ENCODE results near the gene F2R.
"Not testable (repeated sequence)": the region's sequence is repeated elsewhere in the genome, so short reads cannot be mapped to it uniquely, and the experiment has no call there.

The F2R gene

GRCh38 chr5:76715736-76716455 is at the start of gene F2R:
Gene F2R, plus strand, starts transcription at chr5:76716126. Its CDS starts 182 bp downstream, at chr5:76716308.
- DNase-seq: peak; percentile 56

DNA sequence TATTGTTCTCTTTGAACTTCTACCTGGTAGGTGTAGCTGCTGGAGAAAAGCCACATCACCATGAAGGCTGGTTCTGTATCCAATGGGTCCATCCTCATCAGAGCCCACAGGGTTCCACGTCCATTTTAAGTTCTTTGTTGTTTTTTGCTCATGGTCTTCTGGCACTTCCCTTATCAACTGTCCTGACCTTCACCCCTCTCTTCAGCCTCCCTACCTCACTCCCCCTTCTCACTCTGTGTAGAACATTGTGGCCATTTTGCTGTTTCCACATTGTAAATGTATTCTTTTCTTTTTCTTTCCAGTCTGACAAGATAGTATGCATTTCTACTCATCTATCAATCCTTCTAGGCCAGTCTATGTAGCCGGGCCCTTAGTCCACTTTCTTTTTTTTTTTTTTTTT is 48.4 kb upstream of the F2R start:
- DNase-seq: no peak

- no peak for DNase-seq
These were observed 46.7 kb upstream of the F2R start for GRCh38 chr5:76669245-76669644.

- DNase-seq: no peak
These were observed 45.4 kb upstream of the F2R start for GRCh38 chr5:76670508-76670907.

DNA sequence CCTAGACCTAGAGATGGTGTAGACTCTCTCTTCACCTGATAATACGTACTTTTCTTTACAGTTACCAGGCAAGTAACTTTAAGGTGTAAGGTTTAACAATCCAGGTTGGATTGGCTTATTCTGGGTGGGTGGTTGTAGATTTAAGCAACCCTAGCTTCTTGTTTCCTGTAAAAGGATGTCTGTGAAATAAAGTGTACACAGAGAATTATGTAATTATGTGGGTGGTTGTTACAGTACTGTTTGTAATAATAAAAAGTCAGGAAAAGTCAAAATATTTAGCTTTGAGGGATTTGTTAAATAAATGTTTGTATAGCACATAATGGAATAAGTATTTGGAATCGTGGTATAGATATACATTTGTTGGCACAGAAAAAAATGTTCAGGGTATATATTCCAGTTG is 43.7 kb upstream of the F2R start:
- no peak for DNase-seq

DNA sequence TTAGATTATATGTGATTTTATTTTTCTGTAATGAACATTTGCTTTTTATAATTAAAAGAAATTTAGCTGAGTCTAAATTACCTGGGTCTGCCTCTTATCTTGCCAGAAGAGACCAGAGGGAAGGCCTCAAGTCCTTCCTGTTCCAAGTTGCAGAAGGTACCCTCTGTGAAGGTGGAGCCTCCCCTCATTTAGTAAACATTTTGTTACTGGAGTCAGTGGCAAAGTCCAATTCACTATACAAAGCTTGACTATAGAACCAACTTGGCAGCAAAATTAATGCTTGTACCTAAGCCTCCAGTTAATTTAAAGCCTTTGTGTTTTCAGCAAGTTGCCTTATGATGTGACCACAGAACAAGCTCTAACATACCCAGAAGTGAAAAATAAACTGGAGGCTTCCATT is 42.8 kb upstream of the F2R start:
- no peak for DNase-seq

GRCh38 chr5:76674330-76675066 is 41.4 kb upstream of the F2R start:
- no peak for DNase-seq

DNA sequence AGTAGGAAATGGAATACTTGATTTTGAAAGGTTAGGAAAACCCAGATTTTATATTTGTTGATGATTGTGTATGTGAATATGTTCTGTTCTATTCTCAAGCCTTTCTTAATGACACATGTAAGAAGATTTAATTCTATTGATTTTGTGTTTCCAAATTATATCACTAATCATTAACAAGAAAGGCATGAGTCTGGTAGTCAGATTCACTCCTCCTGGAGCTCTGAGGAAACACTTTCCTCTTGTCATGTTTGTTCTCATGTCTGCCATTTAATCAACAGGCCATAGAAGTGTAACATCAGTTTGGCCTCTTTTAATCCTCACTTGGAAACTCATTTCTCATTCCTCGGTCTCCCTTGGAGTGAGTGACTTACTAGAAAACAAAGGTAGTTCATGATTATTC is 40.6 kb upstream of the F2R start:
- no peak for DNase-seq

DNA sequence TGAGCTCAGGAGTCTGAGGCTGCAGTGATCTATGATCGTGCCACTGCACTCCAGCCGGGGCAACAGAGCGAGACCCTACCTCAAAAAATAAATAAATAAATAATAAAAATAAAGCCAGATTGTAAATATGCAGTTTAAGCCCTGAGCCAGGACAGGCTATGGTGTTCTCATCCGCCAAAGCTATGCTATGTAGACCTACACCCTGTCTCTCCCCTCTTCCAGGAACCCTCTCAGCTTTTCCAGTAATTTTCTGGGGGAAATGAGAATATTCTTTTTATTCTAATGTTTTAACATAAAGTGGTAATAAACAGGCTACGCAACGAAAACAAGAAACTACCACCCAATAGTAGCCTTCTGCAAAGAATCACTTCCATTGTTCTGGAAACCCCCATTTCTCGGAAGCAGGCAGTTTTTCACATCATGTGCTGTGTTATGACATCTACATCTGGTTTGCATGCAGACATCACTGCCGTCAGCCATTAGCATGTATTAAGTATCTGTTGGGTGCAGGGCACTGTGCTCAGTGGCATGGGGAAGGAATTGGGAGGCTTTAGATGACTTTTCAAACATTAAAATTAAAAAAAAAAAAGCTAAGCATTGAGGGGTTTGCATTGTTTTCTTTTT is 38.0 kb upstream of the F2R start:
- DNase-seq: no peak

GRCh38 chr5:76679231-76679630 is 36.7 kb upstream of the F2R start:
- DNase-seq: no peak

DNA sequence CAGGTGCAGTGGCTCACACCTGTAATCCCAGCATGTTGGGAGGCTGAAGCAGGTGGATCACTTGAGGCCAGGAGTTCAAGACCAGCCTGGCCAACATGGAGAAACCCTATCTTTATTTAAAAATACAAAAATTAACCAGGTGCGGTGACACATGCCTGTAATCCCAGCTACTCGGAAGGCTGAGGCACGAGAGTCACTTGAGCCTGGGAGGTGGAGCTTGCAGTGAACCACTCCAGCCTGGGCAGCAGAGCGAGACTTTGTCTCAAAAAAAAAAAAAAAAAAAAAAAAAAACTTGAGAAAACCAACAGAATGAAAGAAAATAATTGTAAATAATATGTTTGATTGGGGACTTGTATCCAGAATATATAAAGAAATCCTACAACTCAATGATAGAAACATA is 35.1 kb upstream of the F2R start:
- not testable (repeated sequence) for DNase-seq

DNA sequence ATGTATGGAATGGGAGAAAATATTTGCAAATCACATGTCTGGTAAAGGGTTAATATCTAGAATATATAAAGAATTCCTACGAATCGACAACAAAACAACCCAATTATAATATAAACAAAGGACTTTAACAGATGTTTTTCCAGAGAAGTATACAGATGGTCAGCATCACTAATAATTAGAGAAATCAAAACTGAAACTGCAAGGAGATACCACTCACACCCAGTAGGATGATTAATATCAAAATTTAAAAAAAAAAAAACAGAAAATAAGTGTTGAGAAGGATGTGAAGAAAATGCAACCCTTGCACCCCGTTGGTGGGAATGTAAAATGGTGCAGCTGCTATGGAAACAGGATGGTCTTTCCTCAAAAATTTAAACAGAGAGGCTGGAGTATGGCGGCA is 34.6 kb upstream of the F2R start:
- DNase-seq: no peak

DNA sequence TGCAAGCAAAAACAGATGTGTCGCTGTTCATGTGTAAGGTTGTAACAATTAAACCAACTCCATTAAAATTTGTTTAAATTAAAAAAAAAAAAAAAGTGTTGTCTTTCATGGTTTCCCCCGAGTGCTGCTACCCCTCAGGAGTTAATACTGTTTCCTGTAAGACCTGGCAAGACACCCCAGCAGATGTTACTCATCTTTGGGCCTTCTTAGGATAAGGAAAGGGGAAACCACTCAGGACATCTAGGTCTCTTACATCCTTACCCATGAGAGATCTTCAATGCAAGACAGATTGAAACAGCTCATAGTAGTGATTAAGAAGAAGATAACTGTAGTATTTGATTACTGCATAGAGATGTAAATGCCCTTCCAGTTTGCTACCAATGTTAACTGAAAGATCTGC is 33.5 kb upstream of the F2R start:
- DNase-seq: no peak

- DNase-seq: no peak
These were observed 31.9 kb upstream of the F2R start for GRCh38 chr5:76683816-76684731.

DNA sequence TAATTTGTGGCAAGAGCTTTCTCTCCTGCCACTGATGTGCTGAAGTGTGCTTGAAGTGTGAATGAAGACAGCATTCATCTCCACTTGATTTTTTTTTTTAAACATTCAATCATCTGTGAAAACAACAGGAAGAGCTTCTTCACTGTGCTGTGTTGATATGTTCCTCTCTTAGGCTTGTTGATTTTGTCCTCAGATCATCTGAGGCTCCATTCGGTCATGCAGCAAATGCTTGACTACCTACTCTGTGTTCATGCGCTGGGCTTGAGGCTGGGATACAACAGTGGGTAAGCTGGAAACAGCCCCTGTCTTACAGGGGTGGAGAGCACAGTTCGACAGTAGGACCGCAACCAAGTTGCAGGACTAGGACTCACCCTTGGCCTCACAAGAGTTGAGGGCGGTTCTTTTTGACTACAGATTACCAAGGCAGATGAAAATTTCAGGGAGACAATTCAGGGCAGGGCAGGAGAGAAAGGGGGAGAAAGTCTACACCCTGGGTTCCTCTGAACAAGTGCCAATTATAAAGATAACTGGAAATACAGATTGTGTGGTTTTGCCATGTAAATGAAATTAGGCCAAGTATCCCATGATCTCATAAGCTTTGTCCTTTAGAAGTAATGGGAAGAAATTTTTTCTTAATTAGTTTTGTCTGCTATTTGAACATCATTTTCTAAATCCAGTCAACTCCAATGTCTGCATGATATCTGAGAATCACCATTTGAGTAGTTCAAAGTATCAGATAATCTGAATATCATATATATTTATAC is 31.0 kb upstream of the F2R start:
- no peak for DNase-seq

GRCh38 chr5:76685704-76686103 is 30.2 kb upstream of the F2R start:
- DNase-seq: no peak

DNA sequence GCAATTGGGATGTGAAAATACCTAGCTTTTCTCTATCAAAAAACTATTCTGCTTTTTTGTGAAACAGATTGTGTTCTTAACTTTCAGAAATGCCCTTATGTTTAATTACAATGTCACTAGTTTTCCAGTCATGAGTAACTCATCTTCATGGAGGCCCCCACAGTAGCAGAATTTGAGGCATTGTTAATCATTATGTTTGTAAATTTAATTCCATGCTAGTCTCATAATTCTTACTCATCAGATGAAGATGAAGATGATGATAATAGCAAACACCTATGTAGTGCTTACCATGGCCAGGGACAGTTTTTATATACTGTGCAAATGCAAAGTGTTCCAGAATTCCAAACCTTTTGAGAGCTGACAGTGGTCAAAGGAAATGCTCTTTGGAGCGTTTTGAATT is 27.7 kb upstream of the F2R start:
- no peak for DNase-seq

DNA sequence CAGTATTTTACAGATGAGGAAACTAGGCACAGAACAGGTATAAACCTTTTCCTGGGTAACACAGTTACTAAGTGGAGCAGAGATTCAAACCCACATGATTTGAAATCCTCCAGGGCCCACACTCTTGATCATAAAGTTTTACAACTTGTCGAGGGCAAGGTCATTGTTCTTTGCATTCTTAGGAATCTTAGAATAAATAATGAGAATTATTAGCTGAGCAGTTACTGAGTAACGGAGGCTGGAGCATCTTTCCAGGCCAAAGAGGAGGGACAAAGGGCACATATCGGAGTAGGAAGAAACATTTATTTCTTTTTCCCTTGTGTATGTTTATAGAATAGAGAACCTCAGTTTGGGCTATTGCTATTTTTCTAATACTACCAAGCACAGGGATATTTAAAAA is 27.1 kb upstream of the F2R start:
- DNase-seq: no peak

DNA sequence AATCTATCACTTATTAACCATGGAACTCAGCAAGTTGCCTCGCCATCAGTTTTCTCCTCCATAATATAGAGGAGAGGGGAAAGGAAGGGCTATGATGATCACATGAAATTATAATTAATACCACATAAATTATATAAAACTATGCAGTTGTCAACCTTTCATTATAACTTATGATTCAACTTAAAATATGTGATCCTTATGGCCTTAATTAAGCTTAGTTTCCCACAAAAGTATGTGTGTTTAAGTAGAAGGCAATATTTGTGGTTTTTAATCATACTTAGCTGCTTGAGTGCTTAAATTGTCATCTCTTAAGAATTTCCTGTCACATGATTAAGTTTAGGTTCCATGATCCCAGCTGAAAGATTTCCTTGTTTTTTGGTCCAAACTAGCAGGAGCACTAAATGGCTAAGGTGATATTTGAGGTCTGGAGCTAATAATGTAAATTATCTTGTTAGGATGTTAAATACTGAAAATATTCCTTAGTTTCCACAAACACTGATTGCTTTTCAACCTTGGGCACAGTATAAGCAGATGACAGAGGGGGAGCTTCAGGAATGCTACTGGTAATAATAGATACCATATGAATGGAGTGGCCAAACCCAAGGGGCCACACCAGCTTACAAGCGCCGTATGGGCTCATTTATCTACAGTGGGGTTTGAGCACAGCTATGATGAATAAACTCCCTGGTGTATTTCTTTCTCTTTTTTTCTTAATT is 26.4 kb upstream of the F2R start:
- DNase-seq: no peak

- no peak for DNase-seq
These were observed 25.8 kb upstream of the F2R start for GRCh38 chr5:76690037-76690679.

Measured in CD4-positive, alpha-beta T cell treated with Interleukin-4 for 4 hours (primary cell).